Liver (tissue), 9 donors: ENCODE measurements around the gene RNF10. TPM values are rescaled to one million over a fixed set of nuclear protein-coding genes. Genes with fewer than 3 reads are reported as not detected.

Experiments used
- DNase-seq: peaks from one replicate; pipeline ENCODE4 v3.0.0-alpha.2; 2017; ENCODE audit warnings: low spot score
- H3K27ac ChIP-seq, 2 donors: one replicate each; pipeline ENCODE4 v1.7.0; 2013; ENCODE audit warnings: inconsistent platforms in 2 of 2, low read length in 2 of 2, control low read depth in 1 of 2, low read depth in 1 of 2, mild to moderate bottlenecking in 1 of 2
- H3K27me3 ChIP-seq, 4 donors: one replicate each; pipeline versions ENCODE4 v1.6.1 to v1.7.0; 2013; ENCODE audit warnings: low read length in 3 of 4, inconsistent platforms in 1 of 4, mild to moderate bottlenecking in 1 of 4, moderate library complexity in 1 of 4; ENCODE audit not compliant: control insufficient read depth in 4 of 4, insufficient read depth in 4 of 4
- H3K36me3 ChIP-seq, 4 donors: one replicate each; pipeline versions ENCODE4 v1.6.1 to v1.7.0; 2013; ENCODE audit warnings: low read length in 3 of 4, mild to moderate bottlenecking in 3 of 4, low read depth in 1 of 4, moderate library complexity in 1 of 4; ENCODE audit not compliant: control insufficient read depth in 4 of 4, insufficient read depth in 3 of 4
- H3K4me1 ChIP-seq, 4 donors: one replicate each; pipeline versions ENCODE4 v1.6.1 to v1.7.0; 2013; ENCODE audit warnings: low read length in 3 of 4, mild to moderate bottlenecking in 3 of 4, moderate library complexity in 1 of 4; ENCODE audit not compliant: control insufficient read depth in 4 of 4, insufficient read depth in 4 of 4
- H3K4me3 ChIP-seq, 3 donors: one replicate each; pipeline versions ENCODE4 v1.6.1 to v1.7.0; 2013; ENCODE audit warnings: low read length in 3 of 3, control low read depth in 1 of 3, low read depth in 1 of 3, mild to moderate bottlenecking in 1 of 3
- H3K9ac ChIP-seq, 2 donors: one replicate each; pipeline ENCODE4 v1.7.0; 2013; ENCODE audit warnings: low read length in 2 of 2, mild to moderate bottlenecking in 2 of 2, moderate library complexity in 2 of 2, control low read depth in 1 of 2, low read depth in 1 of 2
- H3K9me3 ChIP-seq, 4 donors: one replicate each; pipeline versions ENCODE4 v1.6.1 to v1.7.0; 2013; ENCODE audit warnings: low read length in 3 of 4; ENCODE audit not compliant: control insufficient read depth in 4 of 4
- EGR1 ChIP-seq, 2 donors: IDR thresholded peaks; 2 replicates each; pipeline ENCODE4 v1.6.1; 2016 to 2018; ENCODE audit warnings: antibody characterized with exemption in 2 of 2, low read depth in 2 of 2
- FOXA1 ChIP-seq: IDR thresholded peaks from 2 replicates; pipeline ENCODE4 v1.6.1; 2016; ENCODE audit warnings: antibody characterized with exemption
- FOXA2 ChIP-seq: IDR thresholded peaks from 2 replicates; pipeline ENCODE4 v1.6.1; 2016; ENCODE audit warnings: antibody characterized with exemption
- GABPA ChIP-seq, 2 donors: IDR thresholded peaks in 1 of 2; conservative IDR thresholded peaks in 1 of 2; 2 replicates each; pipeline ENCODE4 v1.6.1; 2016; ENCODE audit warnings: antibody characterized with exemption in 2 of 2, mild to moderate bottlenecking in 1 of 2, moderate library complexity in 1 of 2
- HNF4A ChIP-seq, 2 donors: conservative IDR thresholded peaks; 2 replicates each; pipeline ENCODE4 v1.6.1; 2016; ENCODE audit warnings: antibody characterized with exemption in 2 of 2, mild to moderate bottlenecking in 2 of 2
- HNF4G ChIP-seq: IDR thresholded peaks from 2 replicates; pipeline ENCODE4 v1.6.1; 2016; ENCODE audit warnings: antibody characterized with exemption
- JUND ChIP-seq, 2 donors: IDR thresholded peaks; 2 replicates each; pipeline ENCODE4 v1.6.1; 2016; ENCODE audit warnings: antibody characterized with exemption in 2 of 2
- NR2F2 ChIP-seq: IDR thresholded peaks from 2 replicates; pipeline ENCODE4 v1.6.1; 2016; ENCODE audit warnings: antibody characterized with exemption
- RAD21 ChIP-seq, 2 donors: IDR thresholded peaks; 2 replicates each; pipeline ENCODE4 v1.6.1; 2016; ENCODE audit warnings: antibody characterized with exemption in 2 of 2, mild to moderate bottlenecking in 2 of 2
- RXRA ChIP-seq, 2 donors: IDR thresholded peaks; 2 replicates each; pipeline ENCODE4 v1.6.1; 2017 to 2018; ENCODE audit warnings: antibody characterized with exemption in 2 of 2, mild to moderate bottlenecking in 1 of 2
- TAF1 ChIP-seq: conservative IDR thresholded peaks from 2 replicates; pipeline ENCODE4 v1.6.1; 2016; ENCODE audit warnings: antibody characterized with exemption, mild to moderate bottlenecking
- YY1 ChIP-seq: IDR thresholded peaks from 2 replicates; pipeline ENCODE4 v1.6.1; 2016; ENCODE audit warnings: antibody characterized with exemption, mild to moderate bottlenecking
- WGBS: extraction: QIAGEN DNeasy Blood & Tissue Kit; methylation state at CpG from one replicate; pipeline ENCODE4 v1.1.7; 2013; 5-methylcytosine and 5-hydroxymethylcytosine counted together
- polyA plus RNA-seq, 2 donors: library from polyadenylated mRNA; stranded (reverse) in 1 of 2; unstranded in 1 of 2; fragments of 200-250 nt in 1 of 2; fragments of >200 nt in 1 of 2; fragmentation: Nextera tagmentation in 1 of 2; extraction: Ambion mirVana in 1 of 2; gene quantifications; one replicate each; pipeline versions ENCODE4 v1.2.1 to v1.2.3, GENCODE V29; 2013 to 2015
- total RNA-seq, 2 donors: library from RNA; depleted of rRNA; stranded (reverse); fragments of >200 nt; gene quantifications; one replicate each; pipeline ENCODE4 v1.2.3, GENCODE V29; 2014
- TF ChIP-seq, protein P1 (sequence below): IDR thresholded peaks from 2 replicates; pipeline ENCODE4 v1.6.1; 2016; ENCODE audit warnings: antibody characterized with exemption, mild to moderate bottlenecking
- TF ChIP-seq, protein P2 (sequence below): fragments of 150-350 bp; IDR thresholded peaks from 2 replicates; pipeline ENCODE4 v1.5.1; 2017; ENCODE audit warnings: improper control_type of control experiment, low read depth, low read length; ENCODE audit not compliant: missing input control
- TF ChIP-seq, protein P3 (sequence below): IDR thresholded peaks from 2 replicates; pipeline ENCODE4 v1.6.1; 2016; ENCODE audit warnings: antibody characterized with exemption
- TF ChIP-seq, protein P4 (sequence below): IDR thresholded peaks from 2 replicates; pipeline ENCODE4 v1.6.1; 2016; ENCODE audit warnings: antibody characterized with exemption
- TF ChIP-seq, protein P5 (sequence below): IDR thresholded peaks from 2 replicates; pipeline ENCODE4 v1.6.1; 2016; ENCODE audit warnings: antibody characterized with exemption
- donor health status: healthy.
- donor health status: healthy.
- donor health status: healthy.
- donor health status: healthy.
- donor health status: healthy.

RNF10 gene
- total and polyA plus RNA-seq, 4 donors: 48.0 to 157 (median 75.6) TPM

DNA sequence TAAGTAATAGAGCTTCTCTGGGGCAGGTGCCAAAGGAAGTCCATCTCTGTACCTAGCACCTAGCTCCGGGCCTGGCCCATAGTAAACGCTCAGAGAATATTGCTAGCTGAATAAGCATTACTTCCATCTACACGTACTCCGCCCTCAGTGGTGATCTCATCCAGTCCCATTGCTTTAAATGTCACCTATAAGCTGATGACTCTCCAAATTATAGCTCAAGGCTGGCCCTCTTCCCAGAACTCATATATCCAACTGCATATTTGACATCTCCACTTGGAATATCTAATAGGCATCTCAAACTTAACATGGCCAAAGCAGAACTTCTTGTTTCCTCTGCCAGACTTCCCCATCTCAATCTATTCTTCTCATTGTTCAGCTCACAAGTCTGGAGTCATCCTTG lies 45.1 kb upstream of the RNF10 start (continued):
- TF ChIP-seq, protein P1, sequence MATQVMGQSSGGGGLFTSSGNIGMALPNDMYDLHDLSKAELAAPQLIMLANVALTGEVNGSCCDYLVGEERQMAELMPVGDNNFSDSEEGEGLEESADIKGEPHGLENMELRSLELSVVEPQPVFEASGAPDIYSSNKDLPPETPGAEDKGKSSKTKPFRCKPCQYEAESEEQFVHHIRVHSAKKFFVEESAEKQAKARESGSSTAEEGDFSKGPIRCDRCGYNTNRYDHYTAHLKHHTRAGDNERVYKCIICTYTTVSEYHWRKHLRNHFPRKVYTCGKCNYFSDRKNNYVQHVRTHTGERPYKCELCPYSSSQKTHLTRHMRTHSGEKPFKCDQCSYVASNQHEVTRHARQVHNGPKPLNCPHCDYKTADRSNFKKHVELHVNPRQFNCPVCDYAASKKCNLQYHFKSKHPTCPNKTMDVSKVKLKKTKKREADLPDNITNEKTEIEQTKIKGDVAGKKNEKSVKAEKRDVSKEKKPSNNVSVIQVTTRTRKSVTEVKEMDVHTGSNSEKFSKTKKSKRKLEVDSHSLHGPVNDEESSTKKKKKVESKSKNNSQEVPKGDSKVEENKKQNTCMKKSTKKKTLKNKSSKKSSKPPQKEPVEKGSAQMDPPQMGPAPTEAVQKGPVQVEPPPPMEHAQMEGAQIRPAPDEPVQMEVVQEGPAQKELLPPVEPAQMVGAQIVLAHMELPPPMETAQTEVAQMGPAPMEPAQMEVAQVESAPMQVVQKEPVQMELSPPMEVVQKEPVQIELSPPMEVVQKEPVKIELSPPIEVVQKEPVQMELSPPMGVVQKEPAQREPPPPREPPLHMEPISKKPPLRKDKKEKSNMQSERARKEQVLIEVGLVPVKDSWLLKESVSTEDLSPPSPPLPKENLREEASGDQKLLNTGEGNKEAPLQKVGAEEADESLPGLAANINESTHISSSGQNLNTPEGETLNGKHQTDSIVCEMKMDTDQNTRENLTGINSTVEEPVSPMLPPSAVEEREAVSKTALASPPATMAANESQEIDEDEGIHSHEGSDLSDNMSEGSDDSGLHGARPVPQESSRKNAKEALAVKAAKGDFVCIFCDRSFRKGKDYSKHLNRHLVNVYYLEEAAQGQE: no peak
- TF ChIP-seq TAF1 (no peak), RAD21 (IDR thresholded peaks at IDR 0.05) (no peak), YY1 (no peak)
- TF ChIP-seq, protein P2, sequence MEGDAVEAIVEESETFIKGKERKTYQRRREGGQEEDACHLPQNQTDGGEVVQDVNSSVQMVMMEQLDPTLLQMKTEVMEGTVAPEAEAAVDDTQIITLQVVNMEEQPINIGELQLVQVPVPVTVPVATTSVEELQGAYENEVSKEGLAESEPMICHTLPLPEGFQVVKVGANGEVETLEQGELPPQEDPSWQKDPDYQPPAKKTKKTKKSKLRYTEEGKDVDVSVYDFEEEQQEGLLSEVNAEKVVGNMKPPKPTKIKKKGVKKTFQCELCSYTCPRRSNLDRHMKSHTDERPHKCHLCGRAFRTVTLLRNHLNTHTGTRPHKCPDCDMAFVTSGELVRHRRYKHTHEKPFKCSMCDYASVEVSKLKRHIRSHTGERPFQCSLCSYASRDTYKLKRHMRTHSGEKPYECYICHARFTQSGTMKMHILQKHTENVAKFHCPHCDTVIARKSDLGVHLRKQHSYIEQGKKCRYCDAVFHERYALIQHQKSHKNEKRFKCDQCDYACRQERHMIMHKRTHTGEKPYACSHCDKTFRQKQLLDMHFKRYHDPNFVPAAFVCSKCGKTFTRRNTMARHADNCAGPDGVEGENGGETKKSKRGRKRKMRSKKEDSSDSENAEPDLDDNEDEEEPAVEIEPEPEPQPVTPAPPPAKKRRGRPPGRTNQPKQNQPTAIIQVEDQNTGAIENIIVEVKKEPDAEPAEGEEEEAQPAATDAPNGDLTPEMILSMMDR: no peak

DNA sequence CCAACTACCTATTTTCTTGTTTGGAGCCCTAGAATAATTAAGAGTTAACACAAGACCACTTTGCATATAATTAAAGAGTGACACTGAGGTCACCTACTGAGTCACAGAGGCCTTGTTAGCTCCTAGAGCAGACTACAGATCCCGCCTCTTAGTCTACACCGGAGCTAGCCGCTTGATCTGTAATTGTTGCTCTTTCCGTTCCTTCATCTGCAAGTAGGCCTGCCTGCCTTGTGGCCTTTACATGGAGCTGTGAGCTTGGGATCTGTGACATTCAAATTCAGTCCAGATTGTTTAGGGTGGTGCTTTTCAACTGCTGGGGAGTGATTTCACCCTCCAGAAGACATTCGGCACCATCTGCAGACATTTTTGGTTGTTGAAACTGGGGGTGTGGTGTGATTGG lies 43.8 kb upstream of the RNF10 start:
- 97% methylated on average over 5 of the region's 5 CpGs for WGBS

More for the DNA sequence above, 43.8 kb upstream of the RNF10 start:
- no peak for DNase-seq
- H3K4me1 ChIP-seq: peaks cover 0 to 6% (median 4%) of the 10 kb centered on the region in 4 donors
- no peaks in the 10 kb centered on the region for H3K9me3 ChIP-seq
- no peak overlapping the region for H3K9ac ChIP-seq
- no peaks in the 10 kb centered on the region for H3K36me3 ChIP-seq
- TF ChIP-seq FOXA1: no peak
- no peak for TF ChIP-seq FOXA2
- TF ChIP-seq, protein P3, sequence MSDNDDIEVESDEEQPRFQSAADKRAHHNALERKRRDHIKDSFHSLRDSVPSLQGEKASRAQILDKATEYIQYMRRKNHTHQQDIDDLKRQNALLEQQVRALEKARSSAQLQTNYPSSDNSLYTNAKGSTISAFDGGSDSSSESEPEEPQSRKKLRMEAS: no peak
- no peak for TF ChIP-seq TAF1
- TF ChIP-seq NR2F2: no peak
- no peak for TF ChIP-seq EGR1 (IDR thresholded peaks at IDR 0.05; ENCODE audit: low read depth in 2 of 2)
- TF ChIP-seq RAD21 (IDR thresholded peaks at IDR 0.05): no peak
- TF ChIP-seq GABPA (IDR thresholded peaks at IDR 0.05 in 1 of 2, conservative IDR thresholded peaks at IDR 0.05 in 1 of 2): no peak
- TF ChIP-seq, protein P1: no peak
- TF ChIP-seq, protein P2: no peak
- TF ChIP-seq, protein P4, sequence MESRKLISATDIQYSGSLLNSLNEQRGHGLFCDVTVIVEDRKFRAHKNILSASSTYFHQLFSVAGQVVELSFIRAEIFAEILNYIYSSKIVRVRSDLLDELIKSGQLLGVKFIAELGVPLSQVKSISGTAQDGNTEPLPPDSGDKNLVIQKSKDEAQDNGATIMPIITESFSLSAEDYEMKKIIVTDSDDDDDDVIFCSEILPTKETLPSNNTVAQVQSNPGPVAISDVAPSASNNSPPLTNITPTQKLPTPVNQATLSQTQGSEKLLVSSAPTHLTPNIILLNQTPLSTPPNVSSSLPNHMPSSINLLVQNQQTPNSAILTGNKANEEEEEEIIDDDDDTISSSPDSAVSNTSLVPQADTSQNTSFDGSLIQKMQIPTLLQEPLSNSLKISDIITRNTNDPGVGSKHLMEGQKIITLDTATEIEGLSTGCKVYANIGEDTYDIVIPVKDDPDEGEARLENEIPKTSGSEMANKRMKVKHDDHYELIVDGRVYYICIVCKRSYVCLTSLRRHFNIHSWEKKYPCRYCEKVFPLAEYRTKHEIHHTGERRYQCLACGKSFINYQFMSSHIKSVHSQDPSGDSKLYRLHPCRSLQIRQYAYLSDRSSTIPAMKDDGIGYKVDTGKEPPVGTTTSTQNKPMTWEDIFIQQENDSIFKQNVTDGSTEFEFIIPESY: no peak
- TF ChIP-seq HNF4G: no peak
- no peak for TF ChIP-seq JUND (IDR thresholded peaks at IDR 0.05)
- no peak for TF ChIP-seq HNF4A (conservative IDR thresholded peaks at IDR 0.05)
- no peak for TF ChIP-seq RXRA (IDR thresholded peaks at IDR 0.05)
- TF ChIP-seq, protein P5, sequence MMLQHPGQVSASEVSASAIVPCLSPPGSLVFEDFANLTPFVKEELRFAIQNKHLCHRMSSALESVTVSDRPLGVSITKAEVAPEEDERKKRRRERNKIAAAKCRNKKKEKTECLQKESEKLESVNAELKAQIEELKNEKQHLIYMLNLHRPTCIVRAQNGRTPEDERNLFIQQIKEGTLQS: no peak
- no peak overlapping the region for H3K27ac ChIP-seq
- no peaks in the 10 kb centered on the region for H3K27me3 ChIP-seq
- no peak overlapping the region for H3K4me3 ChIP-seq
